GM19438 (cell line): Measurements from ENCODE around the gene EXD3.
A peak's percentile ranks its signal among the peaks of the same experiment; 100 is the strongest.
"Not testable (repeated sequence)": the region's sequence is repeated elsewhere in the genome, so short reads cannot be mapped to it uniquely, and the experiment has no call there.

ENCODE experiments used
- ATAC-seq: cut with Tn5 transposase; IDR thresholded peaks from one replicate; pipeline ENCODE4 v1.9.1; 2021; ENCODE audit warnings: low read depth; ENCODE audit not compliant: unreplicated experiment

Gene EXD3, protein sequence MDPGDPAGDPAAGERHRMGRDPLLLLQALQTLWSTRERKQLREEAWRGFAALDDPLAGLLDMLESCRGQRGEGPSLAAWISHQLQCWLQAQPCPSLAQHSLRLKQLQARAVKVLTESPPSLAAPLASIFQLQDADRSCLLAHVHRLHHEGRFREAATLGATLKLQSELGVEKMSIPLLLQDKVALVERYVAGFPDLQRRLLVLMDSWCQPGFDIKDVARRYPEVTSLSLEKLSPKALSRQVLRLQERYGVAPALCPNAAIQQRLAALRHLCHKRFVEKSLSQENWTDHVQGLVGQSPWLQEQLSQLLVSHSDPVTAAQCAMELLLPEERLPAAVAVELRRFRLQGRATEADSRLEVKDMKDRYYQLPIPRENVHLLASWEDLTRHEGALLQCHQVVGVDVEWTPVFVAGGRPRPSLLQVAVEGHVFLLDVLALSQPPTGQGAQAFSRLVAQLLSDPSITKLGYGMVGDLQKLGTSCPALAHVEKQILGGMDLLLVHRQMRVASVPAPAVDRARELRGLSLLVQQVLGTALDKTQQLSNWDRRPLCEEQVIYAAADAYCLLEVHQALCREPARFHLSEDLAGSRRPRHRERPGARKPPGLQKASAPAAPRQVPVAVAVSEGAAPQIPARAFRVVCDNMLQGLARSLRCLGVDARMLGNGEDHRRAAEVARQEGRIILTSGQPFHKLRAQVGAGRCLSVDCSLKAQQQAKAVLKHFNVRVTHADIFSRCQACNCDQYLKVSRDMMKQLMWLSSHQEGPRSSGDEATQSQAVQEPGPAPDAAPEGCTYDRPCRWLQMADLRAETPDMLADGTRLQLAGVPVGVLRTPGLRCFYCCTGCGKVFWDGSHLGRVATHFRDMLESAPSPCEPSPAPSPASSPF

DNA sequence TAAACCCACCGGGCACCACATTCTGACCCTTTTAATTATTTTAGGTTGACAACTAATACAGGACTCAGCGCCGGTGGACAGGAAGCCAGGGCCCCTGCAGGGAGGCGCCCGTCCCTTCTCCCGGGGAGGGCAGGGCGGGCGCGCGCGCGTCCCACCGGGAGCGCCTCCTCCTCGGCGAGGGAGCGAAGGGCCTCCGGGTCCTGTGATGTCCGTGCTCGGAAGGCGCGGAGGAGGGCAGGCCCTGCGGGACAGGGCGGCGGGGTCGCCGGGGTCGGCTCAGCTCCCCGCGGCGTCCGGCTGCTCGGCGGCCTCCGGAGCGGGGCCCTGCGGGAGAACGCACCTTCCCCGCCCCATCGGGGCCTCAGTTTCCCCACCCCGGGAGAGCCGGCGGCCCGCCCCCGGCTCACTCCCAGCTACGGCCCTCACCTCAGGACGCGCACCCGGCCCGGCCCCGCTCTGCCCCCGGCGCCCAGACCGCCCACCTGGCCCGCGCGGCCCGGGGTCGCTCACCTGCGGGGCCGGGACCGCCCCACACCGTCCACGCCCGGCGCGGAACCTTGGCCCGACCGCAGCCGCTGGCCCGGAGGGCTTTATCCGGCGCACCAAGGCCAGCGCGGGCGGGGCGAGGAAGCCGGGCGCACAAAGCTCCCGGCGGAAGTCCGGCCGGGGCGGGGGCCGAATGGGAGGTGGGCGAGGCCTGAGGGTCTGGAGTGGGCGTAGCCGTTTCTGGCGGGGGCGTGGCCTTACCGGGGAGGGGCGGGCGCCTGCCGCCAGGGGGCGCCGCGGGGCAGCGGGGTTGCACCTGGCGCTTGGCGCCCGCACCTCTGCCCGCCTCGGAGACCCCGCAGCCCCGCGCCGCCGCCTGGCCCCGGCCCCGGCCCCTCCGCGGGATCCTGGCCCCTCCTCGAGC lies at the start of gene EXD3, which contains the start of gene NOXA1:
Gene EXD3, minus strand, starts transcription at position 559 of the 910 bp plus-strand sequence. CDS start 27,805 bp downstream, outside the sequence.
Gene NOXA1, plus strand, starts transcription at position 790 of the 910 bp plus-strand sequence. CDS start 137 bp downstream, outside the sequence.
- ATAC-seq = peak; percentile 54

DNA sequence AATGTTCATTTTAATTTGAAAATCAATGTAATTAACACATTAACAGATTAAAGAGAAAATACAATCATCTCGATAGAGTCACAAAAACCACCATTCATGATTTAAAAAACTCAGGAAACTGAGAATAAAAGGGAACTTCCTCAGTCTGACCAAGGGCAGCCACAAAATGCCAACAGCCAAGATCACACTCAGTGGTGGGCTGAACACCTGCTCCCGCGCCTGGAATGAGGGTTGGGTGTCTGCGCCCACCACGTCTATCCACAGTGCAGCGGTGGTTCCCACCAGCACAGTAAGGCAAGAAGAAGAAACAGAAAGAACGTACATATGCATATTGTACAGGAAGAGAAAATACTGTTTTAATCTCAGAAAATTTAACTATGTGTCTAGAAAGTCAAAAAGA lies 47.8 kb upstream of the EXD3 start:
- no peak for ATAC-seq

DNA sequence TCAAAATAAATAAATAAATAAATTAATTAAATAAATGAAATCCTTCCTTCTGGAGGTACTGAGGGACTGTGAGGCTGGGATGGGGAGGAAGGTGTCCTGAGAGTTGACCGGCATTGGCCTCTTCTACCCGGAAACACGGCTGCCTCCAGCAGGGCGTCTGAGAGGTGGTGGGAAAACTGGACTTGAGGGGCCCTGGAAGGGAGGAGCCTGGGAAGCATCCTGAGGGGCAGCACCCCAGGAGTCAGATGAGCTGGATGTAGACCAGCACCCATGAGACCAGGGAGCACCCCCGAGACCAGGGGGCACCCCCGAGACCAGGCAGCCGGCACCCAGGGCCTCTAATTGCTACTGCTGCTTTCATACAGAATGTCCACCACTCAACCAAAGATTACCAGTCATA lies 44.9 kb upstream of the EXD3 start:
- ATAC-seq = no peak

DNA sequence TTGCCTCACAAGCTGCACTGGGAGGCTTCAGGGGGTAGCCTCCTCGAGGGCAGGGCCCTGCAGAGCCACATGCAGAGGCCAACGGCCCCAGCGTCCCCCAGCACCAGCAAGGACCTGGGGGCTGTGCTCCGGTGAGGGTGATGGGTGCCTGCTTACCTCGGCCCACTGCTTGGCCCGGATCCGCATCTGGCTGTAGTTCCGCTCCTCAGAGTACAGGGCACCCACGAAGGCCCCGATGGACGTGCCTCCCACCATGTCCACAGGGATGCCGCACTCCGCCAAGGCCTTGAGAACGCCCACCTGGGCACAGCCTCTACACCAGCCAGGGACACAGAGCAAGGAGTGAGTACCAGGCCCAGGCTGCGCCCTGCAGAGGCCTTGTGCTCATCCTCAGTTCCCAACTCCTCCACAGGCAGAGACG lies 44.2 kb upstream of the EXD3 start:
- ATAC-seq = no peak

DNA sequence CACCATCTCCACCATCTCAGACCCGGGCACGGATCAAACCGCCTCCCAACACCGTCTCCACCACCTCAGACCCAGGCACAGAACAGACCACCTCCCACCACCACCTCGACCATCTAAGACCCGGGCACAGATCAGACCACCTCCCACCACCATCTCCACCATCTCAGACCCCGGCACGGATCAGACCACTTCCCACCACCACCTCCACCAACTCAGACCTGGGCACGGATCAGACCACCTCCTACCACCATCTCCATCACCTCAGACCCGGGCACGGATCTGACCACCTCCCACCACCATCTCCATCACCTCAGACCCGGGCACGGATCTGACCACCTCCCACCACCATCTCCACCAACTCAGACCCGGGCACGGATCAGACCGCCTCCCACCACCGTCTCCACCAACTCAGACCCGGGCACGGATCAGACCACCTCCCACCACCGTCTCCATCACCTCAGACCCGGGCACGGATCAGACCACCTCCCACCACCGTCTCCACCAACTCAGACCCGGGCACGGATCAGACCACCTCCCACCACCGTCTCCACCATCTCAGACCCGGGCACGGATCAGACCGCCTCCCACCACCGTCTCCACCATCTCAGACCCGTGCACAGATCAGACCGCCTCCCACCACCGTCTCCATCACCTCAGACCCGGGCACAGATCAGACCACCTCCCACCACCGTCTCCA lies 43.6 kb upstream of the EXD3 start:
- not testable (repeated sequence) for ATAC-seq

DNA sequence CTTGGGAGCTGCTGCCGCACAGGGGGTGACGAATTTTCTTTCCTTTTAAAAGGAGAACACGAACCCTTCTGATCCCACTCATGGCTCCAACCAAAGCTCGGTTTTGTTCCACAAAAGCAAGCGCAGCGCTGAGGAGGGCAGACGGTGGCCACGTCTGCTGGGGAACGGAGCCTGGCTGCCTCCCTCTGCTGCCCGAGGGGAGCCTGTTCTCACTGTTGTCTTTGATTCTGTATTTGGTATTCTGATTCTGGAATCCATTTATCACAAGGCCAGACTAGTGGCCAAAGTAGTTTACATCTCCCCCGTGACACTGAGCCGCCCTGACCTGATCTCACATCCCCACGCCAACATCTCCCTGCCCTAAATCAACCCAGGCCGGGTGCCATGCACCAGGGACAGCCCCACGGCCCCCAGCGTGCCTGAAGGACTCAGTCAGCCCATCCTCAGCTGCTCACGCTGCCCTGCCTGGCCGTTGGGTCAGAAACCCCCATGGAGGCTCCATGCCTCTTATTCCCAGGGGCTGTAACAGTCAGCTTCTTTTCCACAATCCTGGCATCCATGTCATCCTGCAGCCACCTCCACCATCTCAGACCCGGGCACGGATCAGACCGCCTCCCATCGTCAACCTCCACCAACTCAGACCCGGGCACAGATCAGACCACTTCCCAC lies 42.9 kb upstream of the EXD3 start:
- no peak for ATAC-seq

DNA sequence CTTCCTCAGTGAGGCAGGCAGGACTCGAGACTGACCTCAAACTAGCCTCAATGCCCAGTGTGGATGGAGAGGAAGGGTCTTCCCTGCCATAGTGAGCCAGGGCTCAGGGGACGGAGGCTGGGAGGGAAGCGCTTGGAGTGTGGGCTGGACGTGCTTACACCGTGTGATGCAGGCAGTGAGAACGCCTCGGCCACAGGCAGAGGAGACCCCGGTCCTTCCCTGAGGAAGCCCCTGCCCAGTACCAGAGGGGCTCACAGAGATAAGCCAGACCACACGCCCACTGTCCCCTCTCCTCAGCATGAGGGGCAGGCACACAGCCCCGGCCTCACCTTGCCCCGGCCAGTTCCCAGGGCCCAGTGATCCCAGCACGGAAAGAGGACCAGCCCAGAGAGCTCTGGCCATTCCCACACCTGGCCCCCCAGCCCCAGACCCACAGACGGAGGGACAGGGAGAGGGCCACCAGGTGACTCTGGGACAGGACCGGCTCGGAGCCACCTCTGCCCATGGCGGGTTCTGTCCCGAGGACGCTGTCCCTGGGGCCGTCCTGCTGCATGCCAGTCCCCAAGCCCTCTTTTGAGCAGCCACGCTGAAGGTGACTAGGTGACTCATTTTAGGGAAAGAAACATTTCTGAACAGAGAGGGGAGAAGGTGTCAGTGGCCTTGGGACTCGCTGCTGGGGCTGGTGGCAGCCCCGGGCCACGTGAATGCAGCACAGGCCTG lies 42.2 kb upstream of the EXD3 start:
- no peak for ATAC-seq

DNA sequence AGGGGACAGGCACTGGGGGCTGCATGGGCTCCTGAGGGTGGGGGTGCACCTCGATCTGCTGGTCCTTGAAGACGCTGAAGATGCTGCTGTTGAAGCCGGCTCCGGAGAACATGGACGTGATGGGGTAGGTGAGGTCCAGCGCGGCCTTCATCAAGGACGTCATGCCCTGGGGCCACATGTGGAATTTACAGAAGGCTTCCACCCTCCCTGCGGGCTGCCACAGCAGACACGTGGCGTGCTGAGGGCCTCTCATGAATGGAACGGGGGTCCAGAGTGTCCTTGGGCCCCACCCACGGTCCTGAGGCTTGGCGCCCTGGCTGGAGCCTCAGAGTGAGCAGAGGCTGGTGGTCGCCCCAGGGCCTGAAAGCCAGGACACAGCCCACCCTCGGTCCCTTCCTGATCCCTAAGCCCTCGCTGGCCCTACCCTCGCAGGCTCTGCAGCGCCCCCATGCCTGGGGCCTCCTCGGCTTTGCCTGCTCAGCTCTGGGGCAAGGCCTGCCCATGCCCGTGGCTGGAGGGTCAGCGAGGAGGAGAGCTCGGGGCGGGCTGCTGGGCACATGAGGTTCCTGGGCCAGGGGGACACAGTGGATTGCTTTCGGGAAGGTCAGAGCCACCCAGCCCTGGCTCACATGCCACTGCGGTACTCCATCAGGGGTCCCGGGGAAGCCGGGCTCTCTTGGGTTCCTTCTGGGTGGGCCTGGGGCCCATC lies 41.5 kb upstream of the EXD3 start:
- no peak for ATAC-seq

DNA sequence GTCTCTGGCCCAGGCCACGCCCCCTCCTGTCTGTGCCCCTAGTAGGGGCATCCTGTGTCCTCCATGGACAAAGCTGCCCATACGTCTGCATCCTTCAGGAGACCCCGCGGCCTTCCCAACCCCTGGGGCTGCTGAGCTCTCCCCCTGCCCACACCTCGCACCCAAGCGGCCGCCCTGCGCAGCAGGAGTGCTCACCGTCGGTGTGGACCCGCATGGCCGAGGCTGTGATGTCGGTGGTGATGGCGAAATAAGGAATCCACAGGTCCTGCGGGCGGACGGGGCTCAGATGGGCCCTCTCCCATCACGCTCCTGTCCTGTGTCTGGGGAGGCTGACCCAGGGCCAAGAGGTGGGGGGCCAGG lies 40.9 kb upstream of the EXD3 start:
- no peak for ATAC-seq

DNA sequence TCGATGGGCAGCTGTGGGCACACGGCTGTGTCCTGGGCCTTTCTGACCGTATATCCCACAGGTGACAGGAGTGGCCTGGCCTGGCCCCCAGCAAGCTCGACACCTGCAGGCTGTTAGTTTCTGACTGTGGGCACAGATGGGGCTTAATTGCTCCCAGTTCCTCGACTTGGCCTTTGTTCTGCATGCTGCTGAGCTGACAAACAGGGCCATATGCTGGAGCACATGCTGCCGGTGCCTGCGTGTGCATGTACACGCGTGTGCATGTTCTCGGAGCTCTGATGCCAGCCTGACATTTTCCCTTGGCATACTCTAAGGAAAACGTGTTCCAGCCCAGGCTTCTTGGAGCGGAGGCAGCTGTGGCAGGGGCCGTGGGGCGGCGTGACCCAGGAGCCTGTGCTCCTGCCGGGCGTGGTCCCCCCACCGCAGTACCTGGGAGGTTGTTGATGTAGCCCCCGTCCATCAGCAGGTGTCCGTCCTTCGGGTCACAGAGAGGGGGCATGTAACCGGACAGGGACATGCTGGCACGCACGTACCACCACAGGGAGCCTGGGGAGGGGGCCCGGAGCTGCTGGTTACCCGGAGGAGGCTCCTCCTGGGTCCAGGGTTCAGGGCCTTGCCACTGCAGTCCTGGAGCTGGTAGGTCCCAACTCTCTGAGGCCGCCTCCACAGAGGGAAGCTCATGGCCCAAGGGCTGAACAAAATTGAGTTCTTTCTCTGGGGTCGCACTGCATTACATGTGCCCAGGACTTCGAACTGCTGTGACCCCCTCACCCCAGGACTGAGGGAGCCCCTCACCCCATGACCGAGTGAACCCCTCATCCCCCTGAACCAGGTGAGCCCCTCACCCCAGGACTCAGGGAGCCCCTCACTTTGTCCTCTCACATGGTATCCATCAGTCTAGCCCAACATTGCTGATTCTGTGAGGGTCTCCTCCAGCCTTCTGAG lies 40.3 kb upstream of the EXD3 start:
- ATAC-seq = no peak

DNA sequence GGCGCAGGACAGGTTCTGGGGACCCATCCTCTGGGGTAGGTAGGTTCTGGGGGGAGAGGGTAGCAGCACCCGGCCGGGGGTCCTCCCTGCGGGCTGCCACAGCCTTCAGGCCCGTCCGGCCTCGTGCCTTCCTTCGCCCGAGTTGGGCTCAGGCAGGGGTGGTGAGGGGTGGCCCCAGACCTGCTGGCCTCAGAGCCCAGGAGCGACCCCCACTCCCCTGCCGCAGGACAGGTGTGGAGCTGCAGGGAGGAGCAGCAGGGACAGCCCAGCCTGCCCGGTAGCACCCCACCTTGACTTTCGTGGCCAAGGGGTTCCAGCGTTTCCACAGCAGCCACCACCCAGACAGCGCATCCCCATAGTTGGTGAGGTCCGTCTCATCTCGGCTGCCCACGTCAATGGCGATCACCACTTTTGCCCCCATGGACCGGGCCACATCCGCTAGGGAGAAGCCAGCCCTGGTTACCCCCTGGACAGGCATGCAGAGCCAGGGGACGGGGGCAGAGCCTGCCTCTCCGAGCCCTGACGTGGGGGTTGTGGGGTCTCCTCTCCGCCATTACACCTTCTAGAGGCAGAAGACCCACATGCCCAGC lies 39.5 kb upstream of the EXD3 start:
- ATAC-seq = no peak

DNA sequence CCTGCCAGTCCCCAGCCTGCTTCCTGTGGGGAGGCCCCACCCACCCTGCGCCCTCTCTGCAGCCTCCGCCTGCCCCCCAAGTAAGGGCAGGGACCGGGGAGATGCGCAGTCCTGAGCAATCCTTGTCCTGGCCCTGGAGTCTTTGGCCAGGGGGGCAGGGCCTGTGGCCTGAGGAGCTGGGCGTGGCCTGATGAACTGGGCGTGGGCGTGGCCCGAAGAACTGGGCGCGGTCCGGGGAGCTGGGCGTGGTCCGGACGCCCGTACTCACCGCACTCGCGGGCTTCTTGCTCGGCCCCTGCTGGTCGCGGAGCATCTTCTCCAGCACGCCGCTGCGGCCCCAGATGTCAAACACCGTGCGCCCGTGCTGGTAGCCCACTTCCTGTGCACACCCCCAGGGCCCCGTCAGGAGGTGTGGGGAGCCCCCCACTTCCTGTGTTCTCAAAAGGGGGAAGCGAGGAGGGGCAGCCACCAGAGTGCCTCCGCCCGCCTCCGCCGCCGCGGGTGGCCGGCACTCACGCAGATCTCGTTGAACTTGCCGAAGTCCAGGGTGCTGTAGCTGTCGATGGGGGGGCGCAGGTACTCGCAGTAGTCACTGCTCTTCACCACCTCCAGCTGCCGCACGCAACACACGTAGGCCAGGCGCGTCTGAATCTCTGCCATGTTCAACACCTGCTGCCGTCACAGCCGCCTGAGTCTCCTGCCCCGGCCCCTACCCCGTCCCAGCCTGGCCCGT lies 38.9 kb upstream of the EXD3 start:
- peak; percentile 63 for ATAC-seq

DNA sequence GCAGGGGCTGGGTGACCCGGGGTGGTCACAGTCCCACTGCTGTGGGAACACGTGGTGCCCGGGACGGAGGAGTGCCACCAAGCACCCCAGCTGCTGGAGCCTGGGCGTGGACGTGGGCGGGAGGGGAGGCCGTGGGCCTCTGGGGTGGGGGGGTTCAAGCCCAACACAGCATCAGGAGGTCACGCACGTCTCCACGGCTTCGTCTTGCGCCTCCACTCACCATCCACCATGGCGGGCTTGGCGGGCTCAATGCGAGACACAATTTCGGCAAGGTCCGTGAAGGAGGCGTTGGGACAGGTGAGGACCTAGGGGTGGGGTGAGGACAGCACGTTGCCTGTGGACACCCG lies 38.3 kb upstream of the EXD3 start:
- no peak for ATAC-seq

DNA sequence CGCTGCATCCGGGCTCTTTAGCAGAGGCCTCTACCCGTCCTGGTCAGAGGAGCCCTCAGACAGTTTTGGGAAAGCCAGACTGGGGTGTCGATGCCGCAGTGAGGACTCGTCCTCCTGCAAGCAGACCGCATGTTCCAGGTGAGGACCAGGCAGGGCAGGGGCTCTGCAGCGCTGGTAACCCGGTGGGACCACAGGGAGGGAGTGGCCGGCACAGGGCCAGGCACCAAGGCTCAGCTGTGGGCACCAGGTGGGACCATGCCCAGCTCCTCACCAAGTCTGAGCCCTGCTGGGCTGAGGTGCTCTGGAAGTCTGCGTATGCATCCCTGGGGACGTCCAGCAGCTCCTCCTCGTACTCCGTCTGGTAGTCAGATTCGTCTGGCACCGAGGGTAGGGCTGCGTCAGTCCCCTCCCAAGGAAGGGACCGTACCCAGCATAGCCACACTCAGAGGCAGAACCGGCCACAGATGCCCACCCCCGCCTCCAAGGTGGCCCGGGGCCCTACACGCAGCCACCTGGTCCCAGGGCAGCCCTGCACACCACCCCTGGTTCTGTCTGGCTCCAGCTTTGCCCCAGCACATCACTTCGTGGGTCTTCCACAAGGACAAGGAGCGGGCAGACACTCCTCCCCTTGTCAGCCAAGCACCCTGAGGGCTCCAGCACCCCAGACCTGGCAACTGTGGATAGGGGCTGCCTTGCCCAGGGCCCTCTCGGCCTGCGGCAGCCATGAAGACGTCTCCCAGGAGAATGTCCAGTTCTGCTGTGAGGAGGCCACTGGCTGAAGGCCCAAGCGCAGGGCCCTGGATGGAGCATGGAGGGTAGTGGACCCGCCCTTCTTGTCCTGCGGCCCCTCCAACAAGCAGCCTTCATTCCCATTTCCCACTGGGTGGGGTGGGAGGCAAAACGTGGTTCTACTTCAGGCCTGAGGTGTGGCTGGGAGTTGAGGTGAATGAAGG lies 37.7 kb upstream of the EXD3 start:
- ATAC-seq = no peak
